LNCAP (cell line): ENCODE data around the gene CXCL16.

Experiments used
- CTCF ChIP-seq: fragments of 450-650 bp; IDR thresholded peaks from 2 replicates; pipeline ENCODE4 v1.5.1; 2017; ENCODE audit warnings: mild to moderate bottlenecking

CXCL16 gene, protein sequence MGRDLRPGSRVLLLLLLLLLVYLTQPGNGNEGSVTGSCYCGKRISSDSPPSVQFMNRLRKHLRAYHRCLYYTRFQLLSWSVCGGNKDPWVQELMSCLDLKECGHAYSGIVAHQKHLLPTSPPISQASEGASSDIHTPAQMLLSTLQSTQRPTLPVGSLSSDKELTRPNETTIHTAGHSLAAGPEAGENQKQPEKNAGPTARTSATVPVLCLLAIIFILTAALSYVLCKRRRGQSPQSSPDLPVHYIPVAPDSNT

GRCh38 chr17:4739122-4740024, at the start of gene CXCL16, which contains the start of gene ZMYND15:
CXCL16 (minus strand) TSS chr17:4739928; CDS start chr17:4739339, 589 bp downstream.
ZMYND15 (plus strand) TSS chr17:4739833; CDS start chr17:4740549, 716 bp downstream.
- TF ChIP-seq CTCF = no peak

- TF ChIP-seq CTCF = no peak
These were observed 49.3 kb upstream of the CXCL16 start, which contains the start of gene GLTPD2 for GRCh38 chr17:4788807-4789700. GLTPD2 (plus strand) TSS chr17:4788964; CDS start chr17:4789012, 48 bp downstream.

GRCh38 chr17:4788159-4788806, 48.6 kb upstream of the CXCL16 start:
- no peak for TF ChIP-seq CTCF

GRCh38 chr17:4786516-4786915, 46.8 kb upstream of the CXCL16 start:
- TF ChIP-seq CTCF = no peak

- TF ChIP-seq CTCF = no peak
These were observed 46.4 kb upstream of the CXCL16 start, which contains the start of gene VMO1 for GRCh38 chr17:4786106-4786511. VMO1 (minus strand) TSS chr17:4786364; CDS start chr17:4786352, 12 bp downstream.

- TF ChIP-seq CTCF = no peak
These were observed 45.8 kb upstream of the CXCL16 start for GRCh38 chr17:4785311-4786105.
